ENCODE measurements around the gene HFM1.

The HFM1 gene

GRCh38 chr1:91244737-91245136 lies 159.9 kb downstream of the HFM1 start:
- DNase-seq = no peak

- no peak for DNase-seq
These were observed 161.5 kb downstream of the HFM1 start for GRCh38 chr1:91243171-91243570.

- DNase-seq = no peak
These were observed 170.5 kb downstream of the HFM1 start for GRCh38 chr1:91234181-91234580.

DNA sequence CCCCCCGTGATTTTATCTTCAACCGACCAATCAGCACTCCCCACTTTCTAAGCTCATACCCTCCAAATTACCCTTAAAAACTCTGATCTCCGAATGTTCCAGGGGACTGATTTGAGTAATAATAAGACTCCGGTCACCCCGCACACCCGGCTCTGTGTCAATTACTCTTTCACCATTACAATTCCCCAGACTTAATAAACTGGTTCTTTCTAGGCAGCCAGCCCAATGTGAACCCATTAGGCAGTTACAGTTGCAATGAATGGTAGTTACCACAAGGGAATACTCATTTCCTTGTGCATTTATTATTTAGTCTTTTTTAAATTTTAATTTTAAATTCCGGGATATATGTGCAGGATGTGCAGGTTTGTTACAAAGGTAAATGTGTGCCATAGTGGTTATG lies 177.9 kb downstream of the HFM1 start:
- DNase-seq = no peak

GRCh38 chr1:91224878-91225277 lies 179.8 kb downstream of the HFM1 start:
- no peak for DNase-seq

GRCh38 chr1:91221017-91221416 lies 183.6 kb downstream of the HFM1 start:
- DNase-seq = no peak

DNA sequence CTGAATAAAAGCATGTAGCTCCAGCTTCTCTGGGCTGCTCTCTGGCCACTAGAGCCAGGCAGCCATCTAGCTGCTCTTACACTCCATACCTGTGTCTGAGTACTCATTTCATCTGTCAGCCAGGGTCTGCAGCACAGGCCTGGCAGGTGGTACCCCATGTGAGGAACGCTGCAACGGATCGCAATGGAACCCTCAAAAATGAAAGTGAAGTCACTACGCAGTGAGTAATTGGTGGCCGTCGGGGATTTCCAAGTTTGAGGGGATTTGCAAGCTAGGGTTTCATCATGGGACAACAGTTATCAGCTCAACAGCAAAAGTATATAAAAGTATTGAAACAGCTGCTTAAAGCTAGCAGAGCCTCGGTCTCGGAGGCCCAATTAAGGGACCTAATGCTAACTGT lies 186.7 kb downstream of the HFM1 start:
- DNase-seq = no peak
